HG03108 (cell line): ENCODE measurements around the gene EXO1.
A peak's percentile ranks its signal among the peaks of the same experiment; 100 is the strongest.
"Not testable (repeated sequence)": the region's sequence is repeated elsewhere in the genome, so short reads cannot be mapped to it uniquely, and the experiment has no call there.

Source experiments
- ATAC-seq: cut with Tn5 transposase; IDR thresholded peaks from one replicate; pipeline ENCODE4 v1.9.1; 2021; ENCODE audit warnings: moderate library complexity; ENCODE audit not compliant: unreplicated experiment

The EXO1 gene

GRCh38 chr1:241847796-241848685 lies at the start of gene EXO1:
Gene EXO1, plus strand, starts transcription at chr1:241848204. Its CDS starts 2,222 bp downstream, at chr1:241850426.
- ATAC-seq: peak; percentile 98

GRCh38 chr1:241799416-241799815 lies 48.6 kb upstream of the EXO1 start:
- ATAC-seq: no peak

GRCh38 chr1:241800640-241801039 lies 47.4 kb upstream of the EXO1 start:
- no peak for ATAC-seq

- ATAC-seq: no peak
Measured at GRCh38 chr1:241802863-241803262, 45.1 kb upstream of the EXO1 start.

GRCh38 chr1:241804706-241805105 lies 43.3 kb upstream of the EXO1 start:
- ATAC-seq: not testable (repeated sequence)

- ATAC-seq: no peak
Measured at GRCh38 chr1:241808265-241808664, 39.7 kb upstream of the EXO1 start.

GRCh38 chr1:241810769-241811405 lies 37.1 kb upstream of the EXO1 start:
- peak; percentile 72 for ATAC-seq

- no peak for ATAC-seq
Measured at GRCh38 chr1:241813768-241814320, 34.2 kb upstream of the EXO1 start.

GRCh38 chr1:241816008-241816407 lies 32.0 kb upstream of the EXO1 start:
- no peak for ATAC-seq

GRCh38 chr1:241817331-241817792 lies 30.6 kb upstream of the EXO1 start:
- no peak for ATAC-seq

- ATAC-seq: no peak
Measured at GRCh38 chr1:241817956-241818612, 29.9 kb upstream of the EXO1 start.

GRCh38 chr1:241819340-241819866 lies 28.6 kb upstream of the EXO1 start:
- no peak for ATAC-seq

GRCh38 chr1:241821363-241821762 lies 26.6 kb upstream of the EXO1 start:
- ATAC-seq: no peak

- no peak for ATAC-seq
Measured at GRCh38 chr1:241822846-241823245, 25.2 kb upstream of the EXO1 start.

- ATAC-seq: no peak
Measured at GRCh38 chr1:241823925-241824324, 24.1 kb upstream of the EXO1 start.

GRCh38 chr1:241825581-241825980 lies 22.4 kb upstream of the EXO1 start:
- ATAC-seq: no peak

- not testable (repeated sequence) for ATAC-seq
Measured at GRCh38 chr1:241826613-241827012, 21.4 kb upstream of the EXO1 start.

- ATAC-seq: no peak
Measured at GRCh38 chr1:241827264-241827663, 20.7 kb upstream of the EXO1 start.

- no peak for ATAC-seq
Measured at GRCh38 chr1:241828463-241829021, 19.5 kb upstream of the EXO1 start.

- no peak for ATAC-seq
Measured at GRCh38 chr1:241829468-241829867, 18.5 kb upstream of the EXO1 start.
